ENCODE measurements around the gene BICRA.
"Not testable (repeated sequence)": the region's sequence is repeated elsewhere in the genome, so short reads cannot be mapped to it uniquely, and the experiment has no call there.

Gene BICRA

GRCh38 chr19:47608969-47609905 is at the start of gene BICRA:
TSS of gene BICRA (plus strand) at chr19:47609134. CDS start at chr19:47673575, 64,441 bp downstream.
- DNase-seq: no peak

- DNase-seq: no peak
Measured at GRCh38 chr19:47560999-47561398, 47.9 kb upstream of the BICRA start.

GRCh38 chr19:47561440-47562057 is 47.4 kb upstream of the BICRA start:
- DNase-seq: no peak

GRCh38 chr19:47564081-47564480 is 44.9 kb upstream of the BICRA start:
- no peak for DNase-seq

GRCh38 chr19:47569331-47569730 is 39.6 kb upstream of the BICRA start:
- no peak for DNase-seq

- DNase-seq: no peak
Measured at GRCh38 chr19:47572635-47573034, 36.3 kb upstream of the BICRA start.

GRCh38 chr19:47573071-47574026 is 35.6 kb upstream of the BICRA start, which contains the start of gene ZNF541:
TSS of gene ZNF541 (minus strand) at chr19:47573148. CDS start at chr19:47555856, 17,292 bp downstream.
- no peak for DNase-seq

- DNase-seq: no peak
Measured at GRCh38 chr19:47580397-47580796, 28.5 kb upstream of the BICRA start.

- no peak for DNase-seq
Measured at GRCh38 chr19:47581605-47582319, 27.2 kb upstream of the BICRA start.

- DNase-seq: no peak
Measured at GRCh38 chr19:47582320-47582909, 26.5 kb upstream of the BICRA start.

- DNase-seq: not testable (repeated sequence)
Measured at GRCh38 chr19:47583161-47583560, 25.8 kb upstream of the BICRA start.

GRCh38 chr19:47587295-47587694 is 21.6 kb upstream of the BICRA start:
- DNase-seq: no peak

GRCh38 chr19:47589824-47590223 is 19.1 kb upstream of the BICRA start:
- DNase-seq: no peak

- no peak for DNase-seq
Measured at GRCh38 chr19:47593860-47594259, 15.1 kb upstream of the BICRA start.

- DNase-seq: no peak
Measured at GRCh38 chr19:47595944-47596343, 13.0 kb upstream of the BICRA start.

- DNase-seq: no peak
Measured at GRCh38 chr19:47598407-47599349, 10.3 kb upstream of the BICRA start.

GRCh38 chr19:47599671-47600245 is 9.2 kb upstream of the BICRA start:
- DNase-seq: not testable (repeated sequence)

- peak; percentile 95 for DNase-seq
Measured at GRCh38 chr19:47600246-47601179, 8.4 kb upstream of the BICRA start.

Measured in NCI-H2081 treated with DMSO at 0.1 percent for 48 hours (cell line).